CD14-positive monocyte (primary cell): ENCODE data around the gene PROB1. TPM values are rescaled to one million over a fixed set of nuclear protein-coding genes. Genes with fewer than 3 reads are reported as not detected.
"Not testable (repeated sequence)": the region's sequence is repeated elsewhere in the genome, so short reads cannot be mapped to it uniquely, and the experiment has no call there.

Source experiments
- DNase-seq, 3 donors: peaks; one replicate each; pipeline ENCODE4 v3.0.0-alpha.2; 2011 to 2022
- H2AFZ ChIP-seq: 2 replicates; pipeline ENCODE4 v1.6.0; 2012; ENCODE audit warnings: mild to moderate bottlenecking, low read depth, low read length, inconsistent platforms; ENCODE audit not compliant: insufficient read depth, poor library complexity, severe bottlenecking
- H3K27ac ChIP-seq, 2 donors: 1 replicate in 1 of 2; 2 replicates in 1 of 2; pipeline ENCODE4 v1.5.1; 2012 to 2013; ENCODE audit warnings: low read length in 2 of 2, control low read depth in 1 of 2, inconsistent platforms in 1 of 2, low read depth in 1 of 2, mild to moderate bottlenecking in 1 of 2
- H3K27me3 ChIP-seq, 2 donors: one replicate each; pipeline versions ENCODE4 v1.6.0 to v1.6.1; 2011 to 2013; ENCODE audit warnings: low read length in 2 of 2; ENCODE audit not compliant: control insufficient read depth in 2 of 2, insufficient read depth in 2 of 2
- H3K36me3 ChIP-seq, 2 donors: replicated peaks in 1 of 2; 1 replicate in 1 of 2; 2 replicates in 1 of 2; pipeline versions ENCODE4 v1.5.1 to v1.6.1; 2012 to 2013; ENCODE audit warnings: low read length in 2 of 2, control low read depth in 1 of 2, inconsistent platforms in 1 of 2, mild to moderate bottlenecking in 1 of 2; ENCODE audit not compliant: insufficient read depth in 2 of 2, control insufficient read depth in 1 of 2
- H3K4me1 ChIP-seq, 2 donors: 1 replicate in 1 of 2; 2 replicates in 1 of 2; pipeline versions ENCODE4 v1.5.1 to v1.6.1; 2012 to 2013; ENCODE audit warnings: low read length in 2 of 2, control low read depth in 1 of 2, inconsistent platforms in 1 of 2, mild to moderate bottlenecking in 1 of 2, moderate library complexity in 1 of 2; ENCODE audit not compliant: insufficient read depth in 2 of 2, control insufficient read depth in 1 of 2
- H3K4me2 ChIP-seq: replicated peaks from 2 replicates; pipeline ENCODE3; 2012; ENCODE audit warnings: low read length, moderate library complexity, mild to moderate bottlenecking; ENCODE audit not compliant: poor library complexity, severe bottlenecking; ENCODE audit errors: extremely low read depth
- H3K4me3 ChIP-seq, 3 experiments: fragments of 200-600 bp in 1 of 3; sonication (generic) in 1 of 3; replicated peaks in 1 of 3; 1 replicate in 2 of 3; 2 replicates in 1 of 3; pipeline ENCODE4 v1.5.1; 2011 to 2013; ENCODE audit warnings: low read length in 3 of 3, mild to moderate bottlenecking in 3 of 3, control low read depth in 2 of 3, low read depth in 2 of 3, inconsistent platforms in 1 of 3, moderate library complexity in 1 of 3
- H3K79me2 ChIP-seq: 2 replicates; pipeline ENCODE4 v1.6.0; 2012; ENCODE audit warnings: mild to moderate bottlenecking, control low read depth, inconsistent platforms, low read length, moderate library complexity; ENCODE audit not compliant: insufficient read depth
- H3K9ac ChIP-seq: 2 replicates; pipeline ENCODE4 v1.6.0; 2017; ENCODE audit warnings: low read length, mild to moderate bottlenecking; ENCODE audit not compliant: insufficient read depth, poor library complexity, severe bottlenecking
- H3K9me3 ChIP-seq, 2 donors: replicated peaks in 1 of 2; 1 replicate in 1 of 2; 2 replicates in 1 of 2; pipeline versions ENCODE4 v1.5.1 to v1.6.1; 2012 to 2013; ENCODE audit warnings: low read length in 2 of 2, control low read depth in 1 of 2; ENCODE audit not compliant: control insufficient read depth in 1 of 2, insufficient read depth in 1 of 2
- H4K20me1 ChIP-seq: 2 replicates; pipeline ENCODE4 v1.6.0; 2012; ENCODE audit warnings: mild to moderate bottlenecking, low read length, control low read depth, moderate library complexity; ENCODE audit not compliant: insufficient read depth
- H3K27ac Mint-ChIP-seq, 7 donors: one replicate each; pipeline ENCODE4 v1.8.0; 2020; ENCODE audit warnings: mild to moderate bottlenecking in 7 of 7, mixed read lengths in 7 of 7, moderate library complexity in 6 of 7, inconsistent platforms in 2 of 7
- H3K27me3 Mint-ChIP-seq, 3 donors: one replicate each; pipeline ENCODE4 v1.8.0; 2021 to 2022; ENCODE audit warnings: low read depth in 3 of 3, mild to moderate bottlenecking in 3 of 3, mixed read lengths in 3 of 3, moderate library complexity in 3 of 3, inconsistent platforms in 1 of 3
- H3K36me3 Mint-ChIP-seq, 2 donors: one replicate each; pipeline ENCODE4 v1.8.0; 2020; ENCODE audit warnings: mixed read lengths in 2 of 2, inconsistent platforms in 1 of 2, mild to moderate bottlenecking in 1 of 2
- H3K4me1 Mint-ChIP-seq: one replicate; pipeline ENCODE4 v1.8.0; 2020; ENCODE audit warnings: mild to moderate bottlenecking, mixed read lengths
- H3K4me3 Mint-ChIP-seq, 2 donors: one replicate each; pipeline ENCODE4 v1.8.0; 2020; ENCODE audit warnings: mild to moderate bottlenecking in 2 of 2, mixed read lengths in 2 of 2, moderate library complexity in 1 of 2
- H3K9me3 Mint-ChIP-seq, 7 donors: one replicate each; pipeline ENCODE4 v1.8.0; 2020 to 2022; ENCODE audit warnings: mixed read lengths in 7 of 7, mild to moderate bottlenecking in 6 of 7, moderate library complexity in 6 of 7, inconsistent platforms in 2 of 7
- WGBS: methylation state at CpG from one replicate; pipeline ENCODE4 v1.1.5; 2013; ENCODE audit warnings: missing lambda C conversion rate; ENCODE audit not compliant: insufficient coverage; 5-methylcytosine and 5-hydroxymethylcytosine counted together
- intact Hi-C, 2 donors: fragments of 100-400 bp; cut with micrococcal nuclease; formaldehyde crosslinking; loops; one replicate each; pipeline versions ENCODE4 v1.15.0 to v1.15.1; 2023
- polyA plus RNA-seq, 3 donors: library from polyadenylated mRNA; depleted of rRNA in 1 of 3; unstranded in 2 of 3; stranded (reverse) in 1 of 3; fragments of 300-500 nt in 2 of 3; fragments of >200 nt in 1 of 3; fragmentation: Illumina TruSeq in 2 of 3; gene quantifications; 1 replicate in 2 of 3; 2 replicates in 1 of 3; pipeline ENCODE4 v1.2.3, GENCODE V29; 2012 to 2021
- TF ChIP-seq, protein P1 (sequence below): fragments of 200-600 bp; IDR thresholded peaks from one replicate; pipeline ENCODE4 v1.8.0; 2022; ENCODE audit warnings: antibody characterized with exemption, mild to moderate bottlenecking

The PROB1 gene
- polyA plus RNA-seq, 3 donors: 0.05 to 0.11 TPM; not detected in 1

DNA sequence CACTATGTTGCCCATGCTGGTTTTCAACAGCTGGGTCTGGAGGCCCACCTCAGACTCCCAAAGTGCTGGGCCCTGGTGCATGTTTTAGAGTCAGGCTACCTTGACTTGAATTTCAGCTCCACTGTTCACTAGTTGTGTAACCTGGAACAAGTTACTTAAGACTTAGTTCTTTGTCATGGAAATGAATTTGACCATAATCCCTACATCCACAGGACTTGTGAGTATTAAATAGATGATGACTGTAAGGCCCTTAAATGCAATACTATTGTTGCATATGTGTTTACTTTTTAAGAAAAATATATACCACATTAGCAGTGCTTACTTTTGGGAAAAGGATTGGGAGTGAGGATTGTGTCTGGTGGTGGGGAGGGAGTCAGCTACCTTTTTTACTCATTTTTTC, 36.8 kb downstream of the PROB1 start:
- no peak overlapping the region for H3K4me3 Mint-ChIP-seq
- H3K36me3 ChIP-seq: peaks cover 7 to 43% of the 10 kb centered on the region in 2 donors
- peaks cover 0 to 3% (median 0%) of the 10 kb centered on the region in 7 donors for H3K9me3 Mint-ChIP-seq
- no peaks in the 10 kb centered on the region for H3K27me3 ChIP-seq
- H3K27ac ChIP-seq: no peak overlapping the region
- H3K9ac ChIP-seq: no peak overlapping the region
- intact Hi-C loops: no loop called here
- H3K27me3 Mint-ChIP-seq: no peaks in the 10 kb centered on the region
- no peak overlapping the region for H2AFZ ChIP-seq
- no peaks in the 10 kb centered on the region for H3K9me3 ChIP-seq
- H3K36me3 Mint-ChIP-seq: peaks cover 17 to 46% of the 10 kb centered on the region in 2 donors
- H3K27ac Mint-ChIP-seq: no peak overlapping the region
- H3K4me1 ChIP-seq: no peaks in the 10 kb centered on the region
- H3K4me1 Mint-ChIP-seq: no peaks in the 10 kb centered on the region
- H3K79me2 ChIP-seq: peaks cover 96% of the 10 kb centered on the region
- DNase-seq: no peak
- H3K4me2 ChIP-seq: no peak overlapping the region
- peaks cover 100% of the 10 kb centered on the region for H4K20me1 ChIP-seq
- H3K4me3 ChIP-seq: no peak overlapping the region
- TF ChIP-seq, protein P1, sequence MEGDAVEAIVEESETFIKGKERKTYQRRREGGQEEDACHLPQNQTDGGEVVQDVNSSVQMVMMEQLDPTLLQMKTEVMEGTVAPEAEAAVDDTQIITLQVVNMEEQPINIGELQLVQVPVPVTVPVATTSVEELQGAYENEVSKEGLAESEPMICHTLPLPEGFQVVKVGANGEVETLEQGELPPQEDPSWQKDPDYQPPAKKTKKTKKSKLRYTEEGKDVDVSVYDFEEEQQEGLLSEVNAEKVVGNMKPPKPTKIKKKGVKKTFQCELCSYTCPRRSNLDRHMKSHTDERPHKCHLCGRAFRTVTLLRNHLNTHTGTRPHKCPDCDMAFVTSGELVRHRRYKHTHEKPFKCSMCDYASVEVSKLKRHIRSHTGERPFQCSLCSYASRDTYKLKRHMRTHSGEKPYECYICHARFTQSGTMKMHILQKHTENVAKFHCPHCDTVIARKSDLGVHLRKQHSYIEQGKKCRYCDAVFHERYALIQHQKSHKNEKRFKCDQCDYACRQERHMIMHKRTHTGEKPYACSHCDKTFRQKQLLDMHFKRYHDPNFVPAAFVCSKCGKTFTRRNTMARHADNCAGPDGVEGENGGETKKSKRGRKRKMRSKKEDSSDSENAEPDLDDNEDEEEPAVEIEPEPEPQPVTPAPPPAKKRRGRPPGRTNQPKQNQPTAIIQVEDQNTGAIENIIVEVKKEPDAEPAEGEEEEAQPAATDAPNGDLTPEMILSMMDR: no peak

GRCh38 chr5:139355900-139356299, 39.0 kb downstream of the PROB1 start:
- H3K9me3 Mint-ChIP-seq, H3K27me3 ChIP-seq, DNase-seq, H3K4me1 ChIP-seq, H3K4me3 Mint-ChIP-seq, H3K9me3 ChIP-seq, H3K27me3 Mint-ChIP-seq, H3K4me2 ChIP-seq, H3K4me1 Mint-ChIP-seq, H3K27ac ChIP-seq, intact Hi-C loops, H2AFZ ChIP-seq, H3K4me3 ChIP-seq, H3K9ac ChIP-seq, H3K27ac Mint-ChIP-seq: not testable (repeated sequence)
- peaks cover 19 to 48% of the 10 kb centered on the region in 2 donors for H3K36me3 Mint-ChIP-seq
- Histone ChIP-seq H3K36me3 (peaks cover 4 to 47% of the 10 kb centered on the region in 2 donors), H3K79me2 (peaks cover 100% of the 10 kb centered on the region), H4K20me1 (peaks cover 100% of the 10 kb centered on the region)
- WGBS: 97% methylated on average over 6 of the region's 8 CpGs
